ENCODE measurements around the gene DNAJC9.
"Not testable (repeated sequence)": the region's sequence is repeated elsewhere in the genome, so short reads cannot be mapped to it uniquely, and the experiment has no call there.

DNAJC9 gene, protein sequence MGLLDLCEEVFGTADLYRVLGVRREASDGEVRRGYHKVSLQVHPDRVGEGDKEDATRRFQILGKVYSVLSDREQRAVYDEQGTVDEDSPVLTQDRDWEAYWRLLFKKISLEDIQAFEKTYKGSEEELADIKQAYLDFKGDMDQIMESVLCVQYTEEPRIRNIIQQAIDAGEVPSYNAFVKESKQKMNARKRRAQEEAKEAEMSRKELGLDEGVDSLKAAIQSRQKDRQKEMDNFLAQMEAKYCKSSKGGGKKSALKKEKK

DNA sequence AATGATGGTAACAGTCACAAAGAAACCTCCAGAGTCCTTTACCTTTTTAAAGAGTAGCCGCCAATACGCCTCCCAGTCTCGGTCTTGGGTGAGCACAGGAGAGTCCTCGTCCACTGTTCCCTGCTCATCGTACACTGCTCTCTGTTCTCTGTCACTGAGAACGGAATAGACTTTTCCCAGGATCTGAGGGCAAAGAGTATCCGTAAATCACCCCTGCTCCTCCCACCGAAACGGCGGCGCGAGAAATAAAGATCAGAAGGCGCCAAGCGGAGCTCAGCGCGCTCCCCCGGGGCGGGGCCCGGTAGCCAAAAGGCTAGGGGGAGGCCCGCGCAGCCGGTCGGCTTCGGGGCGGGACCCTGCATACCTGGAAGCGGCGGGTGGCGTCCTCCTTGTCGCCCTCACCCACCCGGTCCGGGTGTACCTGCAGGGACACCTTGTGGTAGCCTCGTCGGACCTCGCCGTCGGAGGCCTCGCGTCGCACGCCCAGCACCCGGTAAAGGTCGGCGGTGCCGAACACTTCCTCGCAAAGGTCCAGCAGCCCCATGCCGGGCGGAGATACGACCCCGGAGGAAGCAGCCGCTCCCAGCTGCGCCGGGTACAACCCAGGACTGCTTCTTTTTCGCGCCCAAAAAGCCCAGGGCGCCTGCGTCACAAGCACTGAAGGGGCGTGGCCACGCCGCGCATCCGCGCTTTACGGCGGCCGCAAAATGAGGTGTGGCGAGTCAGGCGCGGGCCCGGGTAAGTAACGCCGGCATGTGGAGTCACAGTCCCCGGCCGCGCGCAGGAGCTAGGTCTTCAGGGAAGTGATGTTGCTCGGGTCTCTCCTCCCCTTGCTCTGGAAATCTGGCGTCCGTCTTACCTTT, at the start of gene DNAJC9:
TSS of gene DNAJC9 (minus strand) at position 610 of the 863 bp plus-strand sequence. CDS start at position 544, 66 bp downstream.
- peak; percentile 78 for DNase-seq (ENCODE audit: low spot score)

DNA sequence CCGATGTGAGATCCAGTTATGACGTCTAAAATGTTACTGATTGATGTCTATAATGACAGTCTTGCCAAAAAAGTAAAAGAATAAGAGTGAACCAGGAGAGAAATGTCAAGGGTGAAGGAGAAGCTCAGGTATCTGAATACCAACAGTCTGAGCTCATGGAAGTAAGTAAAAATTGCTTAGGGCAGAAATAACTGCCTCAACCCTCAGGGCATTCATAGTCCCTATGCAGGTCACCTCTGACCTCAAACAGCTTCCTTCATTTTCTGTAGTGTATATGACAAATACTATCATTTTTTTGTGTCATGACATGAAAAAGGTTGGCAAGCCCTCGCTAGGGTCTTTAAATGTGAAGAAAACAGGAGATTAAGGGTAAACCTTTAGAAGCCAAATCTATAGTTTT, 46.4 kb upstream of the DNAJC9 start:
- DNase-seq (ENCODE audit: low spot score), result no peak

DNA sequence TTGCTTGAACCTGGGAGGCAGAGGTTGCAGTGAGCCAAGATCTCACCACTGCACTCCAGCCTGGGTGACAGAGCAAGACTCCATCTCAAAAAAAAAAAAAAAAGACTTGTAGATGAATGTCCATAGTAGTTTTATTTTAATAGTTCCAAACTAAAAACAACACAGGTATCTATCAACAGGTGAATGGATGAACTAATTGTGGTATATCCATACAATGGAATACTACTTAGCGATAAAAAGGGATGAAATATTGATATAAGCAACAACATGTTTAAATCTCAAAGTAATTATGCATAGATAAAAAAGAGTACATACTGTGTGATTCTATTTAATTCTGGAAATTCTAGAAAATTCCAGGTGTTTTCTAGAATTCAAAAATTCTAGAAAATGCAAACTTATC, 42.9 kb upstream of the DNAJC9 start:
- DNase-seq (ENCODE audit: low spot score), result no peak

DNA sequence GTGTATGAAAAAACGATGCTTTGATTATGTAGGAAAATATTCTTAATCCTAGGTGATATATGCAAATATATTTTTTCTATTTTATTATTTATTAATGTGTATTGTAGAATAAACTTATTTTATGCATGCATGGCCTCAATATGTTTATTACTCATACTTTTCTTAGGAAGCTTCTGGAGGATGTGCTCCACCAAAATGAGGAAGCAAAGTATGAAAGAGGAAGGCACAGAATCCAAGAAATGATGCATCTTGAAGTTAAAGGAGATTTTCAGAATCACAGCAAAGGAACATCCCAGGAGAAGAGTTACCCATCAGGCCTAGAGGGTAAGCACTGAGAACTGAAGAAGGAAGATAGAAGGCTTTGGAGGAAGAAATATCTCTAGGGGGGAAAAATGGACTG, 40.4 kb upstream of the DNAJC9 start:
- DNase-seq (ENCODE audit: low spot score), result no peak

DNA sequence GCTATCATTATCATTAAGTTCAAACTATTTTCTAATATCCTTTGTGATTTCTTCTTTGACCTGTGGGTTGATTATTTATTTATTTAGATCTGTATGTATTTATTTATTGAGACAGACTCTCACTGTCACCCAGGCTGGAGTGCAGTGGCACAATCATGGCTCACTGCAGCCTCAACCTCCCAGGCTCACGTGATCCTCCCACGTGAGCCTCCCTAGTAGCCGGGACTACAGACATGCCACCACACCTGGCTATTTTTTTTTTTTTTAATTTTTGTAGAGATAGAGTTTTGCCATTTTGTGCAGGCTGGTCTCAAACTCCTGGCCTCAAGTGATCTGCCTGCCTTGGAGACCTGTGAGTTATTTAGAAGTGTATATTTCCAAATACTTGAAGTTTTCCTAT, 34.0 kb upstream of the DNAJC9 start:
- DNase-seq (ENCODE audit: low spot score), result no peak

DNA sequence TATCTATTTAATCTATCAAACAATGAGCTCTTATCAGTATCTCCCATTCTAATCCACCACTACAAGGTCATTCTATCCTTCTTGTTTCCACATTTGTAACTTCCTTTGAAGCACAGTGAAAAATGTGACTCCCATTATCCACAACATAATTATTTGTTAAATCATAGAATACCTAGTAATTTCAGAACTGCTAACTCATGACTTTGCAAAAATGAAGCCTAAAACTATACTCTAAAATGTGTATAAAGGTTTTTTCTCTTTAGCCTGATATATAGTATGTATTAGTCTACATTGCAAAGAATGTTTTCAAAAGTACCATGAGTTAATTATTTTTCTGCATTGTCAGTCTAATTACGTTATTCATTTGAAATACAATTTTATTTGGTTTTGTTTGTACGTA, 17.4 kb upstream of the DNAJC9 start:
- no peak for DNase-seq (ENCODE audit: low spot score)

DNA sequence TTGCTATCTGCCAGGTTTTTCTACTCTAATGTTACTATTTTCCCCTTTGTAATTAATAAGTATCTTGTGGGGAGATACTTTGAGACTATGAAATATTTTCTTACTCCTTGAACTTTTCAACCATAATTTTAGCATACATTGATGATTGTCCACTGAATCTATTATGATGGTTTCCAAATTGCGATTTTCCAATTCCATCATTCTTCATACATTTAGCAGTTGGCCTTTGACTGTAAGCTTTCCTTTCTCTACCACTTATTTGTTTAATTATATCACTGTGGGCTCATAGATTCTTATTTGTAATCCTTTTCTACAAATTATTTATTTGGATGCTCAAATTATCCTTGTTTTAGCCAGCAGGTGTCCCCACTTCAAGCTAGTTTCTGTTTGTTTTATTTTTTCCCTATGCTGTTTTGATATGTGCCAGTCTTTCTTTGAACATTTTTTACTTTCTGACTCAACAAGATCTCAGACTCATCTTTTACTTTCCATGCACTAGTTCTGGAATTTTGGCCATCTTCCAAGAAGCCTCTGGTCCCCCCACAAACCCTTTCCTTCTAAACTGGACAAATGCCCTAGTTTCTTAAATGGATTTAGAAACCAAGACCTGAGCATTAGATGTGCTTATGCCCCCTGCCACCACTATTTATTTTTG, 16.8 kb upstream of the DNAJC9 start:
- no peak for DNase-seq (ENCODE audit: low spot score)

DNA sequence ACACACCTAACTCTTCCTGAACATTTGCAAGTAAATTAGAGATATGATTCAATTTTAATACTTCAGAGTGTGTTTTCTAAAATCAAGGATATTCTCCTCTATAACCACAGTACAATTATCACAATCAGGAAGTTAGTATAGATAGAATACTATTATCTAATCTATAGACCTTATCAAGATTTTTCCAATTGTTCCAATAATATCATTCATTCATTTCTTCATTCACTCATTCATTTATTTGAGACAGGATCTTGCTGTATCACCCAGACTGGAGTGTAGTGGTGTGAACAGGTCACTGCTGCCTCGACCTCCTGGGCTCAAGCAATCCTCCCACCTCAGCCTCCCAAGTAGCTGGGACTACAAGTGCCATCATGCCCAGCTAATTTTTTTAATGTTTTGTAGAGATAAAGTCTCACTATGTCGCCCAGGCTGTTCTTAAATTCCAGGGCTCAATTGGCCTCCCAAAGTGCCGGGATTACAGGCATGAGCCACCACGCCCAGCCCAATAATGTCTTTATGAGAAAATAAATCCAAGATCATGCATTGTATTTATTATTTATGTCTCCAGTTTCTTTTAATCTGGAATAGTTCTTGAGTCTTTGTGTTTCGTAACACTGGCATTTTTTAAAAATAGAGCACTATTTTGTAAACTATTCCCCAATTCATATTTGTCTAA, 16.0 kb upstream of the DNAJC9 start:
- DNase-seq (ENCODE audit: low spot score), result no peak

DNA sequence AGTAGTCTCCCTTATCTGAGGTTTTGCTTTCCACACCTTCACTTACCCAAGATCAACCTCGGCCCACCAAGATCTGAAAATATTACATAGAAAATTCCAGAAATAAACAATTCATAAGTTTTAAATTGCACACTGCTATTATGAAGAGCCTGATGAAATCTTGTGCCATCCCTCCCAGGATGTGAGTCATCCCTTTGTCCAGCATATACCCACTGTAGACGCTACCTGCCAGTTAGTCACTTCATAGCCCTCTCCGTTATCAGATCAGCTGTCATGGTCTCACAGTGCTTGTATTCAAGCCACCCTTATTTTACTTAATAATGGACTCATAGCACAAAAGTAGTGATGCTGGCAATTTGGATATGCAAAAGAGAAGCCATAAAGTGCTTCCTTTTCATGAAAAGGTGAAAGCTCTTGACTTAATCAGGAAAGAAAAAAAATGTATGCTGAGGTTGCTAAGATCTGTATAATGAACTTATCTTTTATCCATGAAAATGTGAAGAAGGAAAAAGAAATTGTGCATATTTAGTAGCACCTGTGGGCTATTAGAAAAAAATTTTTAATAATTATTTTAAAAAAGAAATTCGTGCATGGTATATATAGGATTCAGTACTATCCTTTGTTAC, 15.2 kb upstream of the DNAJC9 start:
- no peak for DNase-seq (ENCODE audit: low spot score)

DNA sequence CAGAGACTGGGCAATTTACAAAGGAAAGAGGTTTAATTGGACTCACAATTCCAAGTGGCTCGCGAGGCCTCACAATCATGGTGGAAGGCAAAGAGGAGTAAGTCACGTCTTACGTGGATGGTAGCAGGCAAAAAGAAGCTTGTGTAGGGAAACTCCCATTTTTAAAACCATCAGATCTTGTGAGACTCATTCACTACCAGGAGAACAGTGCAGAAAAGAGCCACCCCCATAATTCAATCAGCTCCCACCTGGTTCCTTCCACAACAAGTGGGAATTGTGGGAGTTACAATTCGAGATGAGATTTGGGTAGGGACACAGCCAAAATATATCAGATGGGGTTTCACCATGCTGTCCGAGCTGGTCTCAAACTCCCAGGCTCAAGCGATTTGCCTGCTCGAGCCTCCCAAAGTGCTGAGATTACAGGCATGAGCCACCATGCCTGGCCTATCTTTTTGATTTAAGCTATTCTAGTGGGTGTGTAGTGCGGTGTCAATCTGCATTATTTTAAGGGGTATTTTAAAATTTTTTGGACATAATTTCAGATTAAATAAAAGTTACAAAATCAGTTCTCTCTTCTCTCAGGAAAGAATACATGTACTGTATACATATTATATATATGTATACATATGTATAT, 14.4 kb upstream of the DNAJC9 start:
- DNase-seq (ENCODE audit: low spot score), result no peak

DNA sequence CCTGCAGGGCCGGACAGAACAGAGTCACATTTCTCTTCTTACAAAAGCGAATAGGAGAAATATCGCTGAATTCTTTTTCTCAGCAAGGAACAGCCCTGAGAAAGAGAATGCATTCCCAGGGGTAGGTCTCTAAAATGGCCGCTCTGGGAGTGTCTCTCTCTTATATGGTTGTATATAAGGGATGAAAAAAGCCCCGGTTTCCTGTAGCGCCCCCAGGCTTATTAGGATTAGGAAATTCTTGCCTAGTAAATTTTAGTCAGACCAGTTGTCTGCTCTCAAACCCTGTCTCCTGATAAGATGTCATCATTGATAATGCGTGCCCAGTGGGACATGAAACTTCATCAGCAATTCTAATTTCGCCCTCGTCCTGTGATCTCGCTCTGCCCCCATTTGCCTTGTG, 11.6 kb upstream of the DNAJC9 start:
- DNase-seq (ENCODE audit: low spot score), result not testable (repeated sequence)

DNA sequence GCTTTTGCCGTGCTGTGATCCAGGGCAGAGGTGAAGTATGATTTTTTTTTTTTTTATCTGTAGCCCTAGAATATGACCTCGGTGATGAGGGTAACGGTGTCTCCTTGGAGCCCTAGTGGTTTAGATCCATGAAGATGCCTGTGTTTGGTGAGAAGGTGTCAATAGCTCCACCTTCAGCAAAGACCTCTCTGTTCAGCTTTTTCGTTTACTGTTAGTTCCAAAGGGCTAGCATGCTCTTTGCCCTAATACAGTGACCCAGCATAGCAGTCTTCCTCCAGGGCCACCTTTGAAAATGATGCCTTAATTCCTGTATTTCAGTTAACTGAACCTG, 6.1 kb upstream of the DNAJC9 start:
- DNase-seq (ENCODE audit: low spot score), result peak; percentile 19

DNA sequence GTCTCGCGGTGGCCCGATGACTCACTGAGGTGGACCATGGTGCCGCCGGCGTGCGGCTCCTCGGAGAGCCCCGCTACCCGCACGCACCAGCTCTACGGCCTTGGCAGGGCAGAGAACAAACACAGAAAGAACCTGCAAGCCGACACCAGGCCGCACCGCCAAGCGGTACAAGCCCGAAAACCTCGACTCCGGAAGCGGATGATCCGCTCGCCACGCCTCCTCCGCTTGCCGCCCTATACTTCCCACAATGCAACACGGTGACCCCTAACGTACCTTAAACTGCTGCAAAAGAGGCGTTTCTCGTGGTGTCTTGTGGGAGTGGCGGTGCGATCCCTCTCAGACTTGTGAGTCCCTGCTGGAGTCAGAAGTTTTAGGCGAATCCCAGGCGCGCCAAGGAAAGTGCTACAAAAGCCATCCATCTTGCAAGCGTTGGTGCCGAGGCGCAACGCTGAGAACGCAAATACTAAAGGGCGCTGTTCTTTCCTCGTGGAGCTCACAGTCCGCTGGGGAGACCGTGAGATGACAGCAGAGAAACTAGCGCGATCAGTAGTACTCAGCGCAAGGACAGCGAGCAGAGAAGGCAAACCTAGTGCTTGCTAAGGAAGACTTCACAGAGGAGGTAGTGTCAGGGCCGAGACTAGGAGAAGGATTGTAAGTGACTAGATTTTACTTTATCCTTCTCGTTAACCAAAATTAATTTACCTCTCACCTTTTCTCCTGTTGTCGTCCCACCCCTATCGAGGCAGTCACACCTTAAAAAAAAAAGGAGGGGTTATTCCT, 5.6 kb upstream of the DNAJC9 start, which contains the start of gene MRPS16:
TSS of gene MRPS16 (minus strand) at position 200 of the 780 bp plus-strand sequence. CDS start at position 38, 162 bp downstream.
- peak; percentile 82 for DNase-seq (ENCODE audit: low spot score)

DNA sequence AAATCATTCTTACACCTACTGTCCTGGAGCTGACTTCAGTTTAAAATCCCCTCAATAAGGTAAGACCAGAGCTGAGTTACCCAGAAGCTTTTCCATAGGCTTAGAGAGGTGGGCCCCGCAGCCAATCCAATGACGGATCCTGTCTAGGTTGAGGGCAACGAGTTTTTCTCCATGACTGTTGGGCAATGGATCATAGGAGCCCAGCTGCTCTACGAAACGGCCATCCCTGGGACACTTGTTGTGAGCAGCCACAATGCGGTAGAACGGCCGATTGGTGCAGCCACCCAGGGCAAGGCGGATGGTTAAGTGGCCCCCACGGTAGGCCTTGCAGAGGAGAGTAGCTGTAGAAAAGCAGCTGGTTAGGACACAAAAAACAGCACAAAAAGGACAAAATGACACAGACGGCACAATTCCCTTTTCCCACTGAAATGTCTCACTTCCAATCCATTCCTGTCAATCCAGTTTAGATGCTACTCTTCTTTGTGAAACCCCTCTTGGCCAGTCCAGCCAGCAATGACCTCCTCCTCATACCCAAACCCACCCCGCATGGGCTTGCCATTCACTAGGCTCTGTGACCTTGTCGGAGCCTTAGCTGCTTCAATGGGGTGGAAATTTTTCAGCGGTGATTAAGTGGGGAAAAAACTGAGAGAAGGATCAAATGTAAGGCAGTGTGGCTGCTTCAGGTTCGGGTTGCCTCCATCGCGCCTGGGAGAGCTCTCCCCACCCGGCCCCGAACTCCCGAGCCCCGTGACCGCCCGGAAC, 4.8 kb upstream of the DNAJC9 start:
- DNase-seq (ENCODE audit: low spot score), result no peak

DNA sequence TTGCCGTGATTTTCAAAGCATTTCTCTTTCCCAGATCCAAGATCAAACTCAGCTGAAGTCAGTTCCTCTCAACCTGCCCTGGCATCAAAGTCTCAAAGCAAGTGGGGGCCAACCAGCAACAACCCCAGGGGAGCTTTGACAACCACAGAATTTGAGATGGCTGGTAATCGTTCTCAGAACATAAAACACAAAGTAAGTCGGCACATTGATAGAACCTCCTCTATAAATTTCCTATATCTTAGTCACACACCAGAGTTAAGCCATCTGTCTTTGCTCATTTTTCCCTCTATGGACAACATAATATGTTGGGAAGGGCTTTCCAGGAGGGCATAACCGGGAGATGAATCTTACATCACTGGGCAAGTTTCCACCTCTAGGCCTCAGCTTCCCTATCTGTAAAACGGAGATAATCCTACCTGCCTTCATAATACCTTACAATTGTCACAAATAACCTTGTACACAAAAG, 1.2 kb upstream of the DNAJC9 start:
- no peak for DNase-seq (ENCODE audit: low spot score)

DNA sequence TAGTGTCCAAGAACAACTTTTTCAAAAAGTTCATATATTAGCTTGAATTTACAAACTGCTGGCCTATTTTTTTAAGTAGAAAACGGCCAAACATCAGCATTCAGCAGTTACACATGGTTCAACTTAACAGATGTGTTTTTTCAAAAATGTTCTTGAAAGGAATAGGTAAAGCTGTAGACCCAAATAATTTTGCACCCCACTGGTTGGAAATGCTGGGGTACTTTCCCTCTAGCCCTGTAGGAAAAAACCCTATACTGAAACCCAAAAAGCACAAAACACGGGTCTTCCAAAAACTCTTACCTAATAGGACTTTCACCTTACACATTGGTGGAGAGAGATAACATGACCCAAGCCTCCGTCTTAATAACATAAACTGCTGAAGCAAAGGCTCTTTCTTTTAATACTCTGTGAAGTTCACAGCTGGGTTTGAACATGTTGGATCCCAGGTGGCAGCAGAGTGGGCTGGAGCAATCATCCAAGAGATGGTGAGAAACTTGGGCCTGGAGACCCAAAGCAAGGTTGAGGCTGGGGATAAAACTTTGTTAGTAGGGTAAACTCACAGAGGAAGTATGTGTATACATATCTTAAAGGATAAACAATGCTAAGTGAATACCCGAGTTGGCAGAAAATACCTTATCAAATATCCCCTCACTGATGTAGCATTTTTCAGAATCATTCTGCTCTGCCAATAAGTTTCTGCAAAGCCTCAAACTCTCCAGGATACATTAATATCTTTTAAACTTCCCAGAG, 629 bp upstream of the DNAJC9 start:
- peak; percentile 17 for DNase-seq (ENCODE audit: low spot score)

DNA sequence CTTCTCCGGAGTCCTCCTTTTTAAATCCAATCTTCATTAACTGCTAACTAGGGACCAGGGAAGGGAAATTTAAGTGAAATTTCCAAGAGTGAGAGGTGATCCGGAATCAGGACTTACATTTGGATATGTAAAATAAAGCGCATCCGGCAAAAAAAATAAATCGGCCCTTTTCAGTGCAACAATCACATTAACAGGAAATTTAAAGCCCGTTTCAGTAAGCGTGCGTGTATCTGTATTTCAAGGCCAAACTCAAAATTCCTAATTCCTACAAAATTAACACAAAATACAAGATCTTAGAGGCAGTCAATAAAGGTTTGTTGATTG, 771 bp downstream of the DNAJC9 start:
- no peak for DNase-seq (ENCODE audit: low spot score)

DNA sequence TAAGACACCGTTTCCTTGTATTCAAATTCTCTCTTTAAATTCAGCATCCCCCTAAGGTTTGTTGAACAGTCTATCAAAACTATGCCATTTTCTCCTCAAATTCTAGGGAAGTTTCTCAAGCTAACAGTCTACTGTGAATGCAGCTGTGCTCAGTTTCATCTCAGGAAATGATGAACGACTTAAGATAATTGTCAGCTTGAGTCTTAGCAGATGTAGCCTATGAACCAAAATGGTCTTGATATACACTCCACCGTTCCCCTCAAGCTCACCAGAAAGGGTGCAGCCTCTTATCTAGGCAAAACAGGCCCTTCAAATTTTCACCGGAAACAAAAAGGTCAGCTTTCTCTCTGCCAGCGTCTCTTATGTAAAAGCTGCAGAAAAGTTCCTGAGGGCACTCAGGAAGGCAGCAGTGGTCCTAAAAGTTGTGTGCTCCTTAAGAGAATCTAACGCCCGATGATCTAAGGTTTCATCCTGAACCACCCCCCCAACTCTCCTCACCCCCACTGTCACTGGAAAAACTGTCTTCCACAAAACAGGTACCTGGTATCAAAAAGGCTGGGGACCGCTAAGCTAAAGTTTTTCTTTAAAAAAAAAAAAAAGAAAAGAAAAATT, 2.1 kb downstream of the DNAJC9 start:
- no peak for DNase-seq (ENCODE audit: low spot score)

DNA sequence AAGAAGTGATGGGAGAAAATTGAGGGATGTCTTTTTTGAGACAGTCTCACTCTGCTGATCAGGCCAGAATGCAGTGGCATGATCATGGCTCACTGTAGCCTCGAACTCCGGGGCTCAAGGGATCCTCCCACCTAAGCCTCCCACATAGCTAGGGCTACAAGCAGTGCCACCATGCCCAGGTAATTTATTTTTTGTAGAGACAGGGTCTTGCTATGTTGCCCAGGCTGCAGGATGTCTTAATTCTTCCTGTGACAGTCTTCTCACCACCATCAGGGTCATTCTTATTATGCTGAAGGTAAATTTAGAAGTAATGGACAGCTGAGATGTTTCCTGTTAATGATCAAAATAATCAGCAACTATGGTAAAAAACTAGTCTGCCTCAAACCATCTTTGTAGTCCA, 7.1 kb downstream of the DNAJC9 start:
- no peak for DNase-seq (ENCODE audit: low spot score)

Data from HuH-7 (cell line).